Measurements from ENCODE around the gene CRYGN. TPM values are rescaled to one million over a fixed set of nuclear protein-coding genes. Genes with fewer than 3 reads are reported as not detected.
A peak's percentile ranks its signal among the peaks of the same experiment; 100 is the strongest.

CRYGN gene
- total RNA-seq, 2 donors from 2014 or later: 0.35 TPM; not detected in 1

DNA sequence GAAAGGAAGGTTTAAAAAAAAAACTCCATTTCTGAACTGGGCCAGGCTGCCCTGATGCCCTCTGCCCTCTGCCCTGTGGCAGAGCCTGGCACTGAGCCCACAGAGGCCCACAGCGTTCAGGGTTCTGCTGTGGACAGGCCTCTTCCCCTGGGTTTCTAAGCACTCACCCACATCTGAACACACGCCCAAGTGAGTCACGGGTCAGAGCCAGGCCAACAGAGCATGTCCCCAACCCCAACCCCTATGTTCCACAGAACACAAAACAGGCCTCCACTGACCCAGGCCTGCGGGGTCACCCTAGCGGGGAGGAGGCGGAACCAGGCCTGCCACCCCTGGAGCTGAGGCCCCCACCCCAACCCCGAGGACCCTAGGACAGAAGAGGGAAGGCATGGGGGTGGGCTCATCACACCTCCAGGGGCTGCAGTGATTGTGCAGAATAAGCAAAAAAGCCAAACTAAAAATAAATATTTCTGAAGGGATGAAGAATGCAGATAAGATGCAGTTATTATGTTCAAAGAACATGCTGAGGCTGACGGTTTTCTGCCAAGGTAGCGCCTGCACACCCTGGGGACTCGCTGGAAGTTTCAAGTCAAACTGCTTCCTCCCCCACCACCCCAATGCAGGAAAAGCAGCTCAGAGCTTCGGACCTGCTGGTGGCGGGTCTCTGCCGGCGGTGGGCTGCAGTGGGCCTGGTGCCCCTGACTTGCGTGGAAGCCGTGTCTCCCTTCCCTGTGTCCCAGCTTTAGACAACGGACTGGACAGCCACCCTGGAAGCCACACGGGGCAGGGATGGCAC, 35.5 kb downstream of the CRYGN start:
- TF ChIP-seq, protein P1, sequence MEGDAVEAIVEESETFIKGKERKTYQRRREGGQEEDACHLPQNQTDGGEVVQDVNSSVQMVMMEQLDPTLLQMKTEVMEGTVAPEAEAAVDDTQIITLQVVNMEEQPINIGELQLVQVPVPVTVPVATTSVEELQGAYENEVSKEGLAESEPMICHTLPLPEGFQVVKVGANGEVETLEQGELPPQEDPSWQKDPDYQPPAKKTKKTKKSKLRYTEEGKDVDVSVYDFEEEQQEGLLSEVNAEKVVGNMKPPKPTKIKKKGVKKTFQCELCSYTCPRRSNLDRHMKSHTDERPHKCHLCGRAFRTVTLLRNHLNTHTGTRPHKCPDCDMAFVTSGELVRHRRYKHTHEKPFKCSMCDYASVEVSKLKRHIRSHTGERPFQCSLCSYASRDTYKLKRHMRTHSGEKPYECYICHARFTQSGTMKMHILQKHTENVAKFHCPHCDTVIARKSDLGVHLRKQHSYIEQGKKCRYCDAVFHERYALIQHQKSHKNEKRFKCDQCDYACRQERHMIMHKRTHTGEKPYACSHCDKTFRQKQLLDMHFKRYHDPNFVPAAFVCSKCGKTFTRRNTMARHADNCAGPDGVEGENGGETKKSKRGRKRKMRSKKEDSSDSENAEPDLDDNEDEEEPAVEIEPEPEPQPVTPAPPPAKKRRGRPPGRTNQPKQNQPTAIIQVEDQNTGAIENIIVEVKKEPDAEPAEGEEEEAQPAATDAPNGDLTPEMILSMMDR (IDR thresholded peaks at IDR 0.05): no peak
- Histone ChIP-seq H3K4me1 (ENCODE audit: control insufficient read depth in 1 of 2, low read depth in 2 of 2) (peaks cover 22 to 37% of the 10 kb centered on the region in 2 donors), H3K27me3 (replicated peaks; ENCODE audit: insufficient read depth) (peaks cover 8% of the 10 kb centered on the region), H3K9me3 (no peaks in the 10 kb centered on the region), H3K36me3 (no peaks in the 10 kb centered on the region), H3K27ac (peak overlapping the region; percentile 38 to 42), H3K4me3 (no peak overlapping the region)
- no peak for ATAC-seq (ENCODE audit: insufficient number of reproducible peaks, low FRiP score, low read depth)
- peak; percentile 53 for DNase-seq (ENCODE audit: low spot score)

DNA sequence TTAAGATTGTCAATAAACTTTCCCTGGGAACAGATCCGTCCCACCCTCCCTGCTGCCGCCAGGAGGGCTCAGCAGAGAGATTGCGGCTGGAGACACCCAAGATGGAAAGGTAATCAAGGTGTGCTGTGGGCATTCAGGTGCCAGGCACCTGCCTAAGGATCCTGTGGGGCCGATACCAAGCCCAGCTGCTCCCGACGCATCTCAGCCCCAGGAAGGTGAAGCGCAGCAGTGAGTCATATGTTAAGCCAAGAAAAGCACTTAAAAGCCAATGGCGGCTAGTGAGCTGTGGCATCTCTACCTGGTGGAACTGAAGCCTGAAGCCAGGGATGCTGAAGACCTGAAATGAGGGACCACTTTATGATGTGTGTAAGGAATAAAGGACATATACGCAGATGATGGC, 36.2 kb downstream of the CRYGN start:
- Histone ChIP-seq H3K4me3 (no peak overlapping the region), H3K36me3 (no peaks in the 10 kb centered on the region)

DNA sequence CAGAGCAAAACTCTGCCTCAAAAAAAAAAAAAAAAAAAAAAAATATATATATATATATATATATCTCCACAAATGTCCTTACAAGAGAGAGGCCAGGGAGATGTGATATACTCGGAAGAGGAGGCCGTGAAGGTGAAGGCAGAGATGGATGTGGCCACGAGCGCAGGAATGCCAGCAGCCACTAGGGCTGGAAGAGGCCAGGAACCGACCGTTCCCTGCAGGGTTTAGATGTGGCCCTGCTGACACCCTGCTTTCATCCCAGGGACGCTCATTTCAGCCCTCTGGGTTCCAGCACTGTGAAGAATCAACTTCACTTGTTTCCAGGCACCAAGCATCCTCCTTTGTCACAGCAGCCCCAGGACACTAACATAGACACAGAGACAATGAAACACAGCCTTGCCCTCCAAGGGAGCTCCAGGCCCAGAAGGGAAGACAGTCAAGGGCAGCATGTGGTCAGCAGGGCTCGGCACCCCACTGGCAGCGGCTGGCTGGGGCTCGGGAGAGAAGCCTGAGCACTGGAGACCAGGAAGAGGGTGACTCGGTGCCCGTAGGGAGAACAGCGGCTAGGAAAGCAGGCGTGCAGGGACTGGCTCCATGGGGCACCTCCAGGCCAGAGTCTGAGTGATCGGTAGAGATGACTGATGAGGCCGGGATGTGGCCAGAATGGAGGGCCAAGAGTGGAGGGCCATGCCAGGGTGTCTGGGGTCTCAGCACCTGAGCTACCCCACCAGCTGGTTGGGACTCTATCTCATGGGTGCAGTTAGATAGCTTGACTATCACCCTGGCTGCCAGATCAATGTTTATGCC, 37.7 kb downstream of the CRYGN start:
- H3K9me3 ChIP-seq: no peaks in the 10 kb centered on the region
- no peak for ATAC-seq (ENCODE audit: insufficient number of reproducible peaks, low FRiP score, low read depth)
- H3K36me3 ChIP-seq: no peaks in the 10 kb centered on the region
- H3K4me3 ChIP-seq: no peak overlapping the region
- H3K4me1 ChIP-seq (ENCODE audit: control insufficient read depth in 1 of 2, low read depth in 2 of 2): peaks cover 18 to 27% of the 10 kb centered on the region in 2 donors
- TF ChIP-seq, protein P1 (IDR thresholded peaks at IDR 0.05): no peak
- no peak for DNase-seq (ENCODE audit: low spot score)
- H3K27me3 ChIP-seq (replicated peaks; ENCODE audit: insufficient read depth): no peaks in the 10 kb centered on the region
- no peak overlapping the region for H3K27ac ChIP-seq

More for the DNA sequence above, 36.2 kb downstream of the CRYGN start:
- Histone ChIP-seq H3K27me3 (replicated peaks; ENCODE audit: insufficient read depth) (peaks cover 5% of the 10 kb centered on the region), H3K9me3 (no peaks in the 10 kb centered on the region), H3K27ac (peak overlapping the region; percentile 39 to 42), H3K4me1 (ENCODE audit: control insufficient read depth in 1 of 2, low read depth in 2 of 2) (peaks cover 18 to 31% of the 10 kb centered on the region in 2 donors)
- ATAC-seq (ENCODE audit: insufficient number of reproducible peaks, low FRiP score, low read depth) (no peak), DNase-seq (ENCODE audit: low spot score) (no peak)
- TF ChIP-seq, protein P1 (IDR thresholded peaks at IDR 0.05): no peak

DNA sequence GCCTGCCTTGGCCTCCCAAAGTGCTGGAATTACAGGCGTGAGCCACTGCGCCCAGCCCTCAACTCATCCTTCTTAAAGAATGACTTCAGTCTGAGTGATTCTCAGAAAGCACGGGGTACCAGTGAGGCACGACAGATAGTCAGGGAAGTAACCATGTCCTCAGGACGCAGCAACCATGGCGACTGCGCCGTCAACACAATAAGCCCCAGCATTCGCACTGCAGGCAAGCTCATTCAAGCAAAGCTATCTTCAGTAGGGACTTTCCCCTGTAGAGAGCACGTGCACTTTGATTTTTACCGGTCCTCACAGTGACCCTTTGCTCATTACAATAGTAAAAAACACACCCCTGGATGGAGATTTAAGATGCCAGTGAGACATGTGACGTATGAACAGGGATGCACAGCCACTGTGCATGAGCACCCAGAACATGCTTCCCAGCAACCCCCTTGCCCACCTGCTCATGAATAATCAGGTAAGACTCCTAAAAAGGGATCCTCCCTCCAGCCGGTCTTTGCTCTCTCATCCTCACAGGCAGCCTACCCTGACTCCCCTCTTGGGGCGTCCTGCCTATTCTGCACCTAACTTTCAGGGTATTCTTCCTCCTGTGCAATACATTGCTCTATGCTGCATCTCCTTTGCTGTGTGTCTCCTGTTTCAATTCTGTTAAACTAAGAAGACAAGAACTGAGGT, 39.2 kb downstream of the CRYGN start:
- DNase-seq (ENCODE audit: low spot score) (no peak), ATAC-seq (ENCODE audit: insufficient number of reproducible peaks, low FRiP score, low read depth) (no peak)
- Histone ChIP-seq H3K4me3 (no peak overlapping the region), H3K9me3 (no peaks in the 10 kb centered on the region), H3K27ac (no peak overlapping the region), H3K4me1 (ENCODE audit: control insufficient read depth in 1 of 2, low read depth in 2 of 2) (peaks cover 18 to 27% of the 10 kb centered on the region in 2 donors), H3K36me3 (no peaks in the 10 kb centered on the region), H3K27me3 (replicated peaks; ENCODE audit: insufficient read depth) (no peaks in the 10 kb centered on the region)
- TF ChIP-seq, protein P1 (IDR thresholded peaks at IDR 0.05): no peak

DNA sequence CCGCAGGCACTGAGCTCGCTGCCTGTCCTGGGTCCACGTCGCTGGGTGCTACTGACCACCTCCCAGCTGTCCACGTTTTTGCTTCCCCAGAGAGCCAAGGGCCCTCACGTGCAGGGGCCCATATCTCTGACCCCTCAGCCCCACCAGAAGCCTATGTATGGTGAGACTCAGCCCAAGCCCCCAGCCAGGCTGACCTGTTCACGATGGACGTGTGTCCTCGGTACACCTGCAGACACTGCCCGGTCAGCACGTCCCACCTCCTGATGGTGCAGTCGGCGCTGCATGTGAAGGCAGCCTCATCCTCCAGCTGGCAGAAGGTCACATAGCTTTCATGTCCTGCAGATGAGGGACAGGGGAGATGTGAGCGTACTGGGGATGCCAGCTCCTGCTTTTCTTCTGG, 40.0 kb downstream of the CRYGN start:
- TF ChIP-seq, protein P1 (IDR thresholded peaks at IDR 0.05): no peak
- no peak for DNase-seq (ENCODE audit: low spot score)
- H3K4me1 ChIP-seq (ENCODE audit: control insufficient read depth in 1 of 2, low read depth in 2 of 2): peaks cover 18 to 21% of the 10 kb centered on the region in 2 donors
- H3K36me3 ChIP-seq: no peaks in the 10 kb centered on the region
- ATAC-seq (ENCODE audit: insufficient number of reproducible peaks, low FRiP score, low read depth): no peak
- H3K27ac ChIP-seq: no peak overlapping the region
- no peaks in the 10 kb centered on the region for H3K9me3 ChIP-seq
- no peak overlapping the region for H3K4me3 ChIP-seq
- no peaks in the 10 kb centered on the region for H3K27me3 ChIP-seq (replicated peaks; ENCODE audit: insufficient read depth)

Data from thoracic aorta (tissue), 2 donors.